SU-DHL-6 (cell line): ENCODE results near the gene ZNF653.

Experiments used
- CTCF ChIP-seq: fragments of 200-600 bp; sonication (generic); IDR thresholded peaks from one replicate; pipeline ENCODE4 v1.5.1; 2017; ENCODE audit warnings: antibody characterized with exemption, mild to moderate bottlenecking, low read length, moderate library complexity; ENCODE audit not compliant: insufficient read depth, poor library complexity, severe bottlenecking
- EZH2phosphoT487 ChIP-seq: fragments of 200-600 bp; sonication (generic), shearing (Covaris generic); conservative IDR thresholded peaks from 2 replicates; pipeline ENCODE4 v1.6.1; 2018; ENCODE audit warnings: mild to moderate bottlenecking, antibody characterized with exemption, low read length, moderate library complexity, mixed read lengths

DNA sequence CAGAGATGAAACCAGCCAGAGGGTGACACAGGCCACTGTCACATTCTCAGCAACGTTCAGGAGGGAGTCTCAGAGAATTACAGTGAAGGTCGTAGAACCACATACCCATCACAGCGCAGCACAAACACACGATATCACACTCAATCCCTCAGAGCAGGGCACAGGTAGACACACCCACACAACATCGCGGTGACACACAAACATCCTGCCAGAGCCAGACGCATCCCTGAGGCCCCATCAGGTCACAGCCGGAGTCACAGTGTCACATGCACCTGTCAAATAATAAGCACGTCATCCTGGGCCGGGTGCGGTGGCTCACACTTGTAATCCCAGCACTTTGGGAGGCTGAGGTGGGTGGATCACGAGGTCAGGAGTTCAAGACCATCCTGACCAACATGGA, 42.2 kb downstream of the ZNF653 start:
- no peak for TF ChIP-seq CTCF
- TF ChIP-seq EZH2phosphoT487, result no peak
